GM18867 (cell line): ENCODE data around the gene UBE2C.
A peak's percentile ranks its signal among the peaks of the same experiment; 100 is the strongest.
"Not testable (repeated sequence)": the region's sequence is repeated elsewhere in the genome, so short reads cannot be mapped to it uniquely, and the experiment has no call there.

ENCODE experiments used
- ATAC-seq: cut with Tn5 transposase; IDR thresholded peaks from one replicate; pipeline ENCODE4 v1.9.1; 2021; ENCODE audit warnings: mild to moderate bottlenecking, moderate library complexity; ENCODE audit not compliant: unreplicated experiment

The UBE2C gene

DNA sequence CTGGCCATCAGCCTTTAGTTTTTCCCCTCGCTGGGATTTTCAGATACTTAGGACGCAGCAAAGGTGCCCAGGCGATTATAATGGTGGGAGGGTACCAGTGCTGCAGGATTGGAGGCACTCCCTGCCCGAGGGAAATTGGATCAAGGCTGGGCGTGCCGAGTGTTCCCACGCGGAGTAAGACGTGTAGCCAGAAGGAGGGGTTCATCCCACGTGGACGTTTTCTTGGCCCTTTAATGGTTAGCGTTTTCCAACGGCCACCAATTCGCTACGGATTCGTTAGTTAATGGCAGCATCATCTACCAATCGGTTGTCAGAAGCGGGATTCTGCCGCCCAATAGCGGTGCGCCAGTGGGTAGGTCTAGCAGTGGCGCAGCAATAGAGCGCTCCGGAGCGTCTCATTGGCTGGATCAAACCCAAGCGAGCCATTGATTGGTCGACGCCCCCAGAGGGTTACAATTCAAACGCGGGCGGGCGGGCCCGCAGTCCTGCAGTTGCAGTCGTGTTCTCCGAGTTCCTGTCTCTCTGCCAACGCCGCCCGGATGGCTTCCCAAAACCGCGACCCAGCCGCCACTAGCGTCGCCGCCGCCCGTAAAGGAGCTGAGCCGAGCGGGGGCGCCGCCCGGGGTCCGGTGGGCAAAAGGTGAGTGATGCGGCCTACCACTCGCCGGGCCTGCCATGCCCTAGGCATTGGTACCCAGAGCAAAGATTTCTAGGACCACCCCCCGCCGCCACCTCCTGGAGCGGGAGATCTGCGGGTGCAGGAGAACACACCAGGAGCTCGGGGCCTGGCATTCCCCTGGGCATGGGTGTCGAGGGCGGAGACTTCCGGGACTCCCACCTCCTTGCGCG lies at the start of gene UBE2C:
TSS of gene UBE2C (plus strand) at position 488 of the 849 bp plus-strand sequence. CDS start at position 540, 52 bp downstream.
- peak; percentile 97 for ATAC-seq

- ATAC-seq: not testable (repeated sequence)
Measured at GRCh38 chr20:45764618-45765282, 47.7 kb upstream of the UBE2C start.

DNA sequence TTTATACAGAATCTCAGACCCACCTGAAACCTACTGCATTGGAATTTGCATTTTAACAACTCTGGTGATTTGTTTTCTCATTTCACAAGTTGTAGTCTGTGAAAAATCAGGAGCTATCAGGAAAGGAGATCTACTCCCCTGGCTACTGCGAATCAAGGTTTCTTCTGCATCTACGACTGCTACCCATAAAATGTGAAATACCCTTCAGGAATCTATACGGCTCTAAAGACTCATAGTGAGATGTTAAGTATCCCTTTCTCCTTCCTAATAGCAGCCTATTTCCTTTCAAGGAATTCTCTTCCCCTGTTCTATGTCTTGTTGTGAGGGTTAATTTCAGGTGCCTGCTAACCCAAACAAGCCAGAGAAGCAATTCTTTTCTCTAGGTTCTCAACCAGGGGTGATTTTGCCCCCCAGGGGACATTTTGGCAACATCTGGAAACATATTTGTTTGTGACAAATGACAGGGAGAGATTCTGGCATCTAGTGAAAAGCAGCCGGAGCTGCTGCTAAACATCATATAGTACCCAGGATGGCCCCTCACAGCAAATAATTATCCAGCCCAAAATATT lies 47.1 kb upstream of the UBE2C start:
- no peak for ATAC-seq

DNA sequence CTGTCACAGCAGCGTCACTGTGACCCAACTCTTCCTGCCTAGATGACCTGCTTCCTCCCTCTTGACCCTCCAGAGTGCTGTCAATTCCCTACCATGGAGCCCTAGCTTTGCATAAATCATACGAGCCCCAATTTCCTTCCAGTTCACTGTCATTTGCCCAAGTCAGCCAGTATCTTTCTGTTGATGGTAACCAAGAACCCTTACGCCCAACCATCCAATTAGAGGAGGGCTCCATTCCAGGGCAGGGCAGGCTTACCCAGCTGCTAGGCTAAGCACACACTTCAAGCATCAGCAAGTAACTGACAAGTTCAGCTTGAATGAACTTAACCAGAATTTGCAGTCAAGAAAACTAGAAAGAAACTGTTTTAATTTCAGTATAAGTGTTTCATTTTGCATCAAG lies 46.5 kb upstream of the UBE2C start:
- ATAC-seq: no peak

- ATAC-seq: no peak
Measured at GRCh38 chr20:45768479-45768878, 44.0 kb upstream of the UBE2C start.

- ATAC-seq: no peak
Measured at GRCh38 chr20:45771182-45771759, 41.2 kb upstream of the UBE2C start.

DNA sequence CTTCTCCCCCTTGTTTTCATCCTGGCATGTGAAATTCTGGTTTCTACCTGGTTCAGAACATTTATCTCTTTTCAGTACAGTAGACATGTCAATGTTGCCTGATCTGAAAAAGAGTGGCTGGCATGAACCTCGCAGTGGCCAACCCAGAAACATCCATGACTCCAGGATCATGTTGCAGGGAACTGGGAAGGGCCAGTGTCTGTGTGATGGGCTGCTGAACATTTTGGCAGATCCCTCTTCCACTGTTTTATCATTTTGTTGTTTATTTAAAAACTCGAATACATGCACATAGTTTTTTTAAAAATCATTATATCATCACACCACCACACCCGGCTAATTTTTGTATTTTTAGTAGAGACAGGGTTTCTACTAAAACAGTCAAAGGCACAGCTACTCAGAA lies 39.8 kb upstream of the UBE2C start:
- no peak for ATAC-seq

DNA sequence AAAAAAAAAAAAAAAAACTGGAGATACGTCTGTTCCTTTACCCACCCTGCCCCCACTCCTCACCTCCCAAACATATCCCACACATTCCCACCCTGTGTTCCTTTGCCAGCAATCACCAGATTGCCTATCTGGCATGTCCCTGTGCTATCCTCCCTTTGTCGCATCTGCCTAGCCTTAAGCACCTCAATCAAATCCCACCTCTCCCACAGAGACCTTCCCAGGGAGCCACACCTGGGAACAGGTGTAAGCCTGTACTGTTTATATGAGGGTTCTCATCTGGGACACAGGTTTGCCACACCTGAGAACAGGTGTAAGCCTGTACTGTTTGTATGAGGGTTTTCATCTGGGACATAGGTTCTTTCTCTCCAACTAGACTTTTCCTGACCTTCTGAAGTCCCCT lies 37.5 kb upstream of the UBE2C start:
- no peak for ATAC-seq

DNA sequence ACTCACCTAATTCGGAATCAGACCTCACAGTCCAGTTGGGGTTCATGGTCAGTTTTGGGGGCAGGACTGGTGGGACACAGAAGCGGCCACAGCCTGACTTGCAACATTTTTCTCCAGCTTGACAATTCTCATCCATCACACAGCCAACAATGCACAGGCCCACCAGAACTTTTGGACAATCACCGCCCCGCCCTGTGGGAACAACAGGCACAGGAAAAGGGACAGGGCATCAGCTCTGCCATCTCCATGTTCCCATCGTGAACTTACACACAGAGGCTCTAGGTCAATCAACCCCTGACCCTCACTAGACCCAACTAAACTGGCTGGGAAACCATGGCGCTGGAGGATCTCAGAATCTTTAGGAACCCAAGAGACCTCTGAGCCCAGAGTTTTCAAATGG lies 37.0 kb upstream of the UBE2C start:
- no peak for ATAC-seq

DNA sequence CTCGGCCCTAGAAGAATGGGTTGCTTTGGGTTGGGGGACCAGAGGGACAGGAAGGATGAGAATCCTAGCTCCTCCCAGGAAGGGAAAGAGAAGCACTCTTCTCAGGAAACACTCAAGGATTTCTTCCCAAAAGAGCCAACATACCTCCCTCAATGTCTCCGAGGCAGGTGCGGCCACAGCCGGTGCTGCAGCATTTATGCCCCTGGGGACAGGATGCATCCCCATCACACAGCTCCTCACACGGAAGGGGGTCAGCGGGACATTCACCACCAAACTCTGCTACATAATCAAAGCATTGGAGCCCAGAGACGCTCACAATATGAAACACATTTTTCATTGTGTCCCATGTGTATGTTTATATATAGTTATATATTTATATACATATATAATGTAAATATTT lies 35.5 kb upstream of the UBE2C start:
- ATAC-seq: no peak

DNA sequence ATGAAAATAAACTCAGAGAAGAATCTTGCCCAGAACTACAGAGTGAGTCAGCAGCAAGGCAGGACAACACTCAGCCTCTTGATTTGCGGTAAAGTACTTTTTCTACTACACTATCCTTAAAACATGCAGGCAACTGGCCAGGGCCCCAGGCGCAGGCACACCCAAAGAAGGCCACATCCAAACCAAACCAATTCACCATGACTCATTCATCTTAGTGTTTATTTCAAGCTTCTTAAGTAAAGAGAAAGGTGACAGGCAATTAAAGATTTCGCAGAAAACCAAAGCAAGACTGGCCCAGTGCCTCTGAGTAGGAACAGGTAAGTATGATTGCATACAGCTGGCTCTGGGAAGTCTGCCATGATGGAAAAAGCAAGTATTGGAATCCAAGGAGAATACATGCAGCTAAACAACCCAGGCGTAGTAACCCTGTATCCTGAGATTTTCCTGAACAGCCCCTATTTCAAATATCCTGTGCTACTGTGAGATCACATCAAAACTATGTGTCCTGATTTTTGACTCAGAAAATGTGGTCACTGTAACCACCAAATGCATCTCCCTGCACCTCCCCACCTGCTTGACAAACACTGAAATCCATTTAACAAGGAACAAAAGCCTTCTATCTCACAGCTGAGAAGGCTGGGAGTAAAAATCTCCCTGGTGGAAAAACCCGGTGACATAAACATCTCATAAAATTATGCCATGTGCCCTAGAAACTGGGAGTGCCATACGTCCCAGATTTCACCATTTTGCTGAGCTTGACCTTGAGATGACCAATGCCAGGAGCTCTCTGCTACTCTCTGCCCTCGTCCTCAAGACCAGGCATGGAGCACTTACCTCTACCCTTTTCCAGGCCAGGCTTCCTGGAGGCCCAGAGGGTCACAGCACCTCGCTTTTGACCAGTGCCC lies 33.2 kb upstream of the UBE2C start:
- ATAC-seq: no peak

GRCh38 chr20:45780159-45780558 lies 32.3 kb upstream of the UBE2C start:
- ATAC-seq: no peak

GRCh38 chr20:45781391-45781931 lies 31.0 kb upstream of the UBE2C start:
- no peak for ATAC-seq

DNA sequence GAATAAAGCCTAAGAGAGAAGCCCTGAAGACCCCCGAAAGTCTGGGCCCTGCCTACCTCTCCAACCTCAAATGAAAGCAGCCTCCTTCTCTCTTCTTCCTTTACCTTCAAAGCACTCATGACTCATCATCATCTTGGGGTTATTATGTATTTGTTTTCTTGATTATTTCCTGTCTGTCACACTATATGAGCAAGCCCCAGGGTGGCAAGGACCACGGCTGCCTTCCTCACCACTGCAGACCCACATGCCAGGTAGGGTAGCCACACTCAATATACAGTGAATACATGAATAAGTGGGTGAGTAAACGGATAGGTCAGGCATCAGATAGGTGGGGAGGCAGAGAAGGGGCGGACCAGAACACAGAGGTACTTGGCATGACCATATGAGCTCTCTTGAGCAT lies 29.6 kb upstream of the UBE2C start:
- ATAC-seq: no peak

DNA sequence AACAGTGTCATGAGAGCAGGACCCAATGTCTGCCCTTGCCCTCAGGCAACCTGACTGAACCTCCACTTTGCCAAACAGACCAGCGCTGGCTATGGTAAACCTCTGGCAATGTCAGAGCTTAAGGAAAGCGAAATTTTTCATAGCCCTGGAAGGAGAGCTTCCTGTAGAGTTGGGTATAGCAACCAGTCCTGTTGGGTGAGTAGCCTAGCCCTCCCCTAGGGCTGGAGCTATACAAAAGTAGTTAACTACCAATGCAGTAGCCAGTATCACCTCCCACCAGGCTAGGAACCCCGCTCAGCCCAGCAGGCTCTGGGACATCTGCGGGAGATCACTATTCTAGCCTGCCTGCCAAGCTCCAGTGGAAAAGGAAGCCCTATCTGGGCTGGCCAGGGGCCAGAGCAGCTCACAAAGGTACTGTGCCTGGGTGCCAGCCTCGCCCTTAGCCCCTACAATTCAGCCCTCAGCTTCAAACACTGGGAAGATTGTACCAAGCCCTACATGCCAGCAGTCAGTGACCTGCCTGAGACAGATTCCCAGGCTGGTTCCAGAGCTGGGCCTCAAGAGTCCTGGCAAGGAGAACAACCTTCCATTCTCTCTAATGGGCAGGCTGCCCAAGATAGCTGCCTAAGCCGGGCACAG lies 28.7 kb upstream of the UBE2C start:
- ATAC-seq: no peak

GRCh38 chr20:45788351-45788750 lies 24.1 kb upstream of the UBE2C start:
- ATAC-seq: no peak

DNA sequence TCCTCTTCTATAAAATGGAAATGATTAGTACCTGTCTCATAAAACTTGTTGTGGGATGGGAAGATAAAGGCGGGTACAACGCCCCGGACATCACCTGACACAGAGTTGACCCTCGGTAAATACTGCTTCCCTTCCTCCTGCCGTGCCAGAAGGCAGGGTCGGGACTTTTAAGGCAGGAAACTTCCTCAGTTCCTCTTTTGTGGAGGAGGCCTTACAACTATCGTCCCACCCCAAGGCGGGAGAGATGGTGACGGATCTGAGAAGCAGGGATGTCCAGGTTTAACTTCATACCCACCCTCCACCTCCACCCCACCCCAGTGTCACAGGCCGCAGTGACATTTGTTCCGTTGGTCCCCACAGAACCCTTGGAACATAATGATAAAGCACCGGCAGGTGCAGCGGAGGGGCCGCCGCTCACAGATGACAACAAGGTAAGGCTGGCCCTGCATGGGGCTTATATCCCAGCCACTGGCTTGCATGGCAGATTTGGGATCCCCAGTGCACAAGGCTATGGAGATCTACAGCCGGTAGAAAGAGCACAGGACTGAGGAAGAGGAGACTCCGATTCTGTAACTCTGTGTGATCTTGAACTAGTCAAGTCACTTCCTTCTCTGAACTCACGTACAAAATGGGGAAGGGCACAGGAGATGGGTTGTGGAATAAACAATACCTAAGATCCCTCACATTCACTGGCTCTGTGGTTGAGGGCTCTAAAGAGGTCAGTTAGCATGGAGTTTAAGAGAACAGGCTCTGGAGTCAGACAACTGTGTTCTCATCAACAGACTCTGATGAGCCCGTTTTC lies 19.9 kb upstream of the UBE2C start:
- ATAC-seq: no peak

DNA sequence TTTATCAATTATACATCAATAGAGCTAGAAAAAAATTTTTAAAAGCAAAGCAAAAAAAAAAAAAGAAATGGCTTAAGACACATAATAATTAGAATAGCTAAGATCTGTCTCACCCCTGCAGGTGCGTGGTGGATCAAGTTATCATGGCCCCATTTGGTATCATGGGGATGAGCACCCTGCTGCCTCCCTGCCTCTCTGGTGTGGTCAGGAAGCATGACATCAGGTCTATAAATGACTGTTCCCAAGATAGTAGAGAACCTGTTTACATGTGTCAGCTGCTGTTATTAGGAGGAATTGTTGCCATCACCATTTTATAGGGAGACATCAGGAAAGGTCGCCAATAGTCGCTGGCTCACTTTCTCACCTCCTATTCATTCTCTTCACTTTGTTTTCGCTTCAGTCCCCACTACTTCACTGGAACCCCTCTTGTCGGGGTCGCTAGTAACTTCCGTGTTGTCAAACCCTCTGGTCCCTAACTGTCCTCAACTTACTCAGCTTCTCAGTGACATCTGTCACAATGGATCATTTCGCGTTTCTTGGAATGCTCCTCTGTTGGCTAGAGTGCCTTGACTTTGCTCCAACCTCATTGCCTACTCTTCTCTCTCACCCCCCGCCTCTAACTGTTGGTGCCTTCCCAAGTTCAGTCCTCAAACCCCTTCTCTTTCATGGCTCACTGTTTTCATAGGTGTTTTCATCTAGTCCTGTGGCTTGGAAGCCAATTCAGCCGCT lies 15.9 kb upstream of the UBE2C start:
- no peak for ATAC-seq
